A673 (cell line): ENCODE measurements around the gene JMJD6. TPM values are rescaled to one million over a fixed set of nuclear protein-coding genes. Genes with fewer than 3 reads are reported as not detected.

Experiments used
- BruUV-seq: library from RNA; stranded (reverse); fragments of 400-500 nt; replicated peaks from 2 replicates; lab custom pipeline; 2021; lab: Mats Ljungman, UMichigan
- CTCF ChIA-PET: fragments of 300-600 bp; sonication (Branson Sonifier 250); formaldehyde crosslinking; loops from one replicate; lab custom pipeline; 2022; ENCODE audit warnings: antibody characterized with exemption; lab: Charles Lee
- POLR2A ChIA-PET: fragments of 300-600 bp; sonication (Branson Sonifier 250); formaldehyde crosslinking; loops from one replicate; lab custom pipeline; 2022; ENCODE audit warnings: antibody characterized with exemption; ENCODE audit not compliant: low non-redundant PET; lab: Charles Lee
- DNase-seq: peaks from one replicate; pipeline ENCODE4 v3.0.0-alpha.2; 2015; ENCODE audit warnings: low spot score
- H3K27ac ChIP-seq: fragments of 200-600 bp; sonication (generic); 2 replicates; pipeline ENCODE4 v1.5.1; 2016; ENCODE audit warnings: mixed run types, low read depth, mild to moderate bottlenecking, mixed read lengths, antibody characterized with exemption, low read length; ENCODE audit not compliant: poor library complexity, severe bottlenecking
- H3K27me3 ChIP-seq: fragments of 200-600 bp; sonication (generic); replicated peaks from 2 replicates; pipeline ENCODE4 v1.6.1; 2017; ENCODE audit warnings: mixed run types, low read depth, mild to moderate bottlenecking, mixed read lengths, antibody characterized with exemption, low read length; ENCODE audit not compliant: insufficient read depth, poor library complexity
- H3K36me3 ChIP-seq: fragments of 200-600 bp; sonication (generic); 2 replicates; pipeline ENCODE4 v1.6.1; 2016; ENCODE audit warnings: mixed run types, mild to moderate bottlenecking, mixed read lengths, antibody characterized with exemption, low read length; ENCODE audit not compliant: insufficient read depth, poor library complexity, severe bottlenecking
- H3K4me1 ChIP-seq: fragments of 200-600 bp; sonication (generic); 2 replicates; pipeline ENCODE4 v1.6.1; 2017; ENCODE audit warnings: mixed run types, mild to moderate bottlenecking, mixed read lengths, antibody characterized with exemption, low read length; ENCODE audit not compliant: insufficient read depth, poor library complexity, severe bottlenecking
- H3K4me3 ChIP-seq: fragments of 200-600 bp; sonication (generic); 2 replicates; pipeline ENCODE4 v1.5.1; 2016; ENCODE audit warnings: low read depth, mixed run types, mild to moderate bottlenecking, mixed read lengths, low read length; ENCODE audit not compliant: poor library complexity, severe bottlenecking
- H3K9me3 ChIP-seq: fragments of 200-600 bp; sonication (generic); 2 replicates; pipeline ENCODE4 v1.6.1; 2016; ENCODE audit warnings: mixed run types, low read depth, mild to moderate bottlenecking, mixed read lengths, antibody characterized with exemption, low read length; ENCODE audit not compliant: poor library complexity, severe bottlenecking
- EZH2 ChIP-seq: fragments of 200-600 bp; sonication (generic); IDR thresholded peaks from 2 replicates; pipeline ENCODE4 v1.6.1; 2017; ENCODE audit warnings: borderline replicate concordance, low read depth, mild to moderate bottlenecking, mixed read lengths, antibody characterized with exemption, low read length; ENCODE audit not compliant: poor library complexity, severe bottlenecking
- intact Hi-C: fragments of 100-400 bp; cut with micrococcal nuclease; formaldehyde crosslinking; loops from one replicate; pipeline ENCODE4 v1.10.0; 2022; ENCODE audit not compliant: unreplicated experiment
- total RNA-seq: library from RNA; stranded (reverse); gene quantifications from 2 replicates; pipeline ENCODE4 v1.2.3, GENCODE V29; 2021
- TF ChIP-seq, protein P1 (sequence below): fragments of 300-800, 200-600 bp; sonication (generic); conservative IDR thresholded peaks from 2 replicates; pipeline ENCODE4 v1.5.1; 2017; ENCODE audit warnings: low read depth, mild to moderate bottlenecking, antibody characterized with exemption, low read length, moderate library complexity, mixed read lengths

The JMJD6 gene
- total RNA-seq, 1 experiment from 2014 or later: 77.6 TPM

DNA sequence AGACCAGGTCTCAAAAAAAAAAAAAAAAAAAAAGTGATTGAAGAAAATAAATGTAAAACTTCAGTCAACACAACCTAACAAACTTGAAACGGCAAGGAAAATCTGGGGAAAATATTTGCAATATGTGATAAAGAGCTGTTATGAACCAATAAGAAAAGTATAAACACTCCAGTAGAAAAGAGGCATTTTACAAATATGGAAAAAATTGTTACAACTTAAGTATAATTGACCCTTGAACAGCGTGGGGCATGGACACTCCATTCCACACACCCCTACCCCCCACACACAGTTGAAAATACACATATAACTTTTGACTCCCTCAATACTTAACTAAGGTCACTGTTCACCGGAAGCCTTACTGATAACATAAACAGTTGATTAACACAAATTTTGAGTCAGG, 32.2 kb upstream of the JMJD6 start:
- peaks cover 4% of the 10 kb centered on the region for H3K36me3 ChIP-seq
- H3K4me1 ChIP-seq: no peaks in the 10 kb centered on the region
- intact Hi-C loops: no loop called here
- BruUV-seq: no TSS peak
- H3K9me3 ChIP-seq: no peaks in the 10 kb centered on the region
- no peak for DNase-seq
- CTCF ChIA-PET: no interaction called here
- TF ChIP-seq EZH2: no peak
- TF ChIP-seq, protein P1, sequence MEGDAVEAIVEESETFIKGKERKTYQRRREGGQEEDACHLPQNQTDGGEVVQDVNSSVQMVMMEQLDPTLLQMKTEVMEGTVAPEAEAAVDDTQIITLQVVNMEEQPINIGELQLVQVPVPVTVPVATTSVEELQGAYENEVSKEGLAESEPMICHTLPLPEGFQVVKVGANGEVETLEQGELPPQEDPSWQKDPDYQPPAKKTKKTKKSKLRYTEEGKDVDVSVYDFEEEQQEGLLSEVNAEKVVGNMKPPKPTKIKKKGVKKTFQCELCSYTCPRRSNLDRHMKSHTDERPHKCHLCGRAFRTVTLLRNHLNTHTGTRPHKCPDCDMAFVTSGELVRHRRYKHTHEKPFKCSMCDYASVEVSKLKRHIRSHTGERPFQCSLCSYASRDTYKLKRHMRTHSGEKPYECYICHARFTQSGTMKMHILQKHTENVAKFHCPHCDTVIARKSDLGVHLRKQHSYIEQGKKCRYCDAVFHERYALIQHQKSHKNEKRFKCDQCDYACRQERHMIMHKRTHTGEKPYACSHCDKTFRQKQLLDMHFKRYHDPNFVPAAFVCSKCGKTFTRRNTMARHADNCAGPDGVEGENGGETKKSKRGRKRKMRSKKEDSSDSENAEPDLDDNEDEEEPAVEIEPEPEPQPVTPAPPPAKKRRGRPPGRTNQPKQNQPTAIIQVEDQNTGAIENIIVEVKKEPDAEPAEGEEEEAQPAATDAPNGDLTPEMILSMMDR: no peak
- no peak overlapping the region for H3K27ac ChIP-seq
- no peaks in the 10 kb centered on the region for H3K27me3 ChIP-seq
- POLR2A ChIA-PET: no interaction called here
- no peak overlapping the region for H3K4me3 ChIP-seq

DNA sequence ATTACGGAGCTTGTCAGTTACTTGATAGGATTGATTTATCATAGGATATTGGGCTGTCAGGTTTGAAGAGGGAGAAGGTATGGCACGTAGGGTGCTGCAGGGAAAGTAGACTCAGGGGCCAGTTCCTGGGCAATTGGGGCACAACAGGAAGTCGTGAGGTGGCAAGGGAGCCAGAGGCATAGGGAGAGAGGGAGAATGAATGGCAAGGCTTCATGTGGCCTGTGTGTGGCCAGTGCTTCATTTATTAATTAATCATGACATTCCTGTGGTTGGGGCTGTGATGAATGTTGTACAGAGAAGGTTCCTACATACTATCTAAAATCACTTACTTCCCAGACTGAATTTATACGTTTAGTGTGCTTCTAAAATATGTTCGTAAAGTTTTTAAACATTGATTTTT, 30.9 kb upstream of the JMJD6 start:
- POLR2A ChIA-PET: no interaction called here
- Histone ChIP-seq H3K9me3 (no peaks in the 10 kb centered on the region), H3K4me3 (no peak overlapping the region), H3K36me3 (peaks cover 4% of the 10 kb centered on the region), H3K4me1 (no peaks in the 10 kb centered on the region), H3K27me3 (no peaks in the 10 kb centered on the region), H3K27ac (no peak overlapping the region)
- CTCF ChIA-PET: no interaction called here
- no TSS peak for BruUV-seq
- TF ChIP-seq EZH2: no peak
- TF ChIP-seq, protein P1: no peak
- intact Hi-C loops: no loop called here
- DNase-seq: no peak

DNA sequence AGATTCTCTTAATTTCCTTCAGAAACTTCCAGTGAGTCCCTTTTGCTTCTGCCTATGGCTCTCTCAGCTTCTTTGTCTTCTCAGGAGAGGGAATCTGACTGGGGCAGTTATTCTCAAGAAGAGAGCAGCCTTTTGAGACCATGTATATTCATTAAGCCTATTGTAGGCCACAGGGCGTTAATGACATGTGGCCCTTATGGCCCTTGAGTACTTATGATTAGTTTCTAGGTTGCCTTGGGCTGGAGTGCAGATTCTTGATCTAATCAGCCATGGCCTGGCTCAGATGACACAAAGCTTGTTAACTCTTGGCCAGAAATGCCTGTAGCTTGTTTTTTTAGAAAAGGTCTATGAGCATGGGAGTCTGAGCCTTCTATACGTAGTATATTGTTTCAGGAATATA, 28.9 kb upstream of the JMJD6 start:
- TF ChIP-seq, protein P1: no peak
- TF ChIP-seq EZH2: no peak
- POLR2A ChIA-PET: no interaction called here
- Histone ChIP-seq H3K9me3 (no peaks in the 10 kb centered on the region), H3K4me1 (no peaks in the 10 kb centered on the region), H3K27ac (no peak overlapping the region), H3K36me3 (peaks cover 8% of the 10 kb centered on the region), H3K4me3 (no peak overlapping the region), H3K27me3 (no peaks in the 10 kb centered on the region)
- DNase-seq: no peak
- BruUV-seq: no TSS peak
- CTCF ChIA-PET: interaction anchor here (0.6 kb wide), 1 partner anchor 17 kb away, joined by 3 read pairs; no protein-coding TSS in a partner anchor
- intact Hi-C loops: no loop called here
